H1 (cell line): ENCODE results near the gene WNT3A. TPM values are rescaled to one million over a fixed set of nuclear protein-coding genes. Genes with fewer than 3 reads are reported as not detected.

Experiments used
- CTCF ChIA-PET: fragments of 300-600 bp; sonication (Branson Sonifier 250); formaldehyde crosslinking; loops from one replicate; lab custom pipeline; 2021; ENCODE audit not compliant: partially characterized antibody; lab: Charles Lee
- POLR2A ChIA-PET: fragments of 300-600 bp; sonication (Branson Sonifier 250); formaldehyde crosslinking; loops from one replicate; lab custom pipeline; 2021; ENCODE audit warnings: inconsistent platforms; ENCODE audit not compliant: partially characterized antibody; lab: Charles Lee
- DNase-seq, 2 experiments: peaks; one replicate each; pipeline versions ENCODE4 v3.0.0 to v3.0.0-alpha.2; 2010 to 2022; ENCODE audit warnings: low spot score in 2 of 2, low read depth in 1 of 2, mixed read lengths in 1 of 2
- FAIRE-seq: peaks from 2 replicates; lab custom pipeline; 2011; peaks lifted over from hg19 to GRCh38; lab: Jason Lieb, UNC
- H2AFZ ChIP-seq: 2 replicates; pipeline ENCODE4 v1.8.1; 2012; ENCODE audit warnings: low read length, inconsistent platforms
- H2AK5ac ChIP-seq: 2 replicates; pipeline ENCODE4 v1.6.1; 2013; ENCODE audit warnings: low read depth, low read length
- H2BK120ac ChIP-seq: replicated peaks from 2 replicates; pipeline ENCODE3; 2013; ENCODE audit warnings: low read depth, low read length, inconsistent platforms
- H2BK12ac ChIP-seq: 2 replicates; pipeline ENCODE4 v1.6.1; 2013; ENCODE audit warnings: low read depth, low read length
- H2BK15ac ChIP-seq: 2 replicates; pipeline ENCODE4 v1.6.1; 2013; ENCODE audit warnings: low read length
- H2BK20ac ChIP-seq: 2 replicates; pipeline ENCODE4 v1.6.1; 2013; ENCODE audit warnings: low read length
- H2BK5ac ChIP-seq: 2 replicates; pipeline ENCODE4 v1.6.1; 2013; ENCODE audit warnings: low read depth, low read length
- H3K14ac ChIP-seq: 2 replicates; pipeline ENCODE4 v1.6.1; 2013; ENCODE audit warnings: inconsistent platforms; ENCODE audit not compliant: insufficient read length
- H3K18ac ChIP-seq: 2 replicates; pipeline ENCODE4 v1.6.1; 2013; ENCODE audit warnings: low read length; ENCODE audit errors: extremely low read depth
- H3K23ac ChIP-seq: 2 replicates; pipeline ENCODE4 v1.6.1; 2013; ENCODE audit warnings: inconsistent platforms; ENCODE audit not compliant: insufficient read length
- H3K23me2 ChIP-seq: 2 replicates; pipeline ENCODE4 v1.6.1; 2013; ENCODE audit warnings: low read depth, low read length
- H3K27ac ChIP-seq: 2 replicates; pipeline ENCODE4 v1.6.1; 2011; ENCODE audit warnings: low read depth, low read length, inconsistent platforms
- H3K27me3 ChIP-seq, 4 experiments: replicated peaks in 1 of 4; 1 replicate in 1 of 4; 2 replicates in 3 of 4; pipeline versions ENCODE4 v1.6.1 to v1.8.1; 2011 to 2013; ENCODE audit warnings: low read length in 3 of 4, mild to moderate bottlenecking in 3 of 4, inconsistent platforms in 2 of 4, mixed read lengths in 2 of 4, moderate library complexity in 1 of 4; ENCODE audit not compliant: control insufficient read depth in 3 of 4, insufficient read depth in 3 of 4; ENCODE audit errors: extremely low read depth in 1 of 4
- H3K36me3 ChIP-seq, 4 experiments: 2 replicates each; pipeline versions ENCODE4 v1.6.1 to v1.8.1; 2011 to 2013; ENCODE audit warnings: mild to moderate bottlenecking in 4 of 4, low read length in 3 of 4, moderate library complexity in 2 of 4, control low read depth in 1 of 4, inconsistent platforms in 1 of 4; ENCODE audit not compliant: insufficient read depth in 4 of 4, control insufficient read depth in 2 of 4
- H3K4ac ChIP-seq: replicated peaks from 2 replicates; pipeline ENCODE3; 2013; ENCODE audit warnings: low read length, low read depth, mixed read lengths, inconsistent platforms; ENCODE audit not compliant: insufficient read length
- H3K4me1 ChIP-seq, 4 experiments: replicated peaks in 1 of 4; 1 replicate in 1 of 4; 2 replicates in 3 of 4; pipeline versions ENCODE4 v1.6.1 to v1.8.1; 2011 to 2013; ENCODE audit warnings: low read length in 3 of 4, inconsistent platforms in 2 of 4, mixed read lengths in 1 of 4; ENCODE audit not compliant: insufficient read depth in 4 of 4, control insufficient read depth in 3 of 4
- H3K4me2 ChIP-seq, 2 experiments: 2 replicates each; pipeline versions ENCODE4 v1.6.1 to v1.8.1; 2011 to 2013; ENCODE audit warnings: low read depth in 2 of 2, low read length in 2 of 2, control low read depth in 1 of 2, inconsistent platforms in 1 of 2, mild to moderate bottlenecking in 1 of 2; ENCODE audit not compliant: insufficient read depth in 1 of 2
- H3K4me3 ChIP-seq, 4 experiments: fragments of 200-600, 300-600 bp in 1 of 4; sonication (generic), shearing (Covaris generic), sonication (Bioruptor Twin) in 1 of 4; 2 replicates each; pipeline versions ENCODE4 v1.5.1 to v1.8.1; 2011 to 2016; ENCODE audit warnings: low read length in 4 of 4, low read depth in 3 of 4, control low read depth in 2 of 4, inconsistent platforms in 2 of 4, mild to moderate bottlenecking in 2 of 4, mixed read lengths in 1 of 4, moderate library complexity in 1 of 4; ENCODE audit not compliant: insufficient read depth in 2 of 4; ENCODE audit errors: extremely low read depth in 1 of 4
- H3K56ac ChIP-seq: replicated peaks from 2 replicates; pipeline ENCODE3; 2013; ENCODE audit warnings: low read depth, mild to moderate bottlenecking, mixed read lengths, low read length, inconsistent platforms; ENCODE audit not compliant: insufficient read length
- H3K79me1 ChIP-seq: 2 replicates; pipeline ENCODE4 v1.6.1; 2013; ENCODE audit warnings: low read depth, low read length, control low read depth
- H3K79me2 ChIP-seq, 2 experiments: 2 replicates each; pipeline versions ENCODE4 v1.6.1 to v1.8.1; 2012 to 2013; ENCODE audit warnings: low read length in 2 of 2, mild to moderate bottlenecking in 2 of 2, inconsistent platforms in 1 of 2; ENCODE audit not compliant: insufficient read depth in 2 of 2, control insufficient read depth in 1 of 2
- H3K9ac ChIP-seq, 4 experiments: replicated peaks in 1 of 4; 1 replicate in 1 of 4; 2 replicates in 3 of 4; pipeline versions ENCODE4 v1.6.1 to v1.8.1; 2011 to 2013; ENCODE audit warnings: low read depth in 3 of 4, low read length in 3 of 4, control low read depth in 2 of 4, mild to moderate bottlenecking in 2 of 4, moderate library complexity in 2 of 4, inconsistent platforms in 1 of 4; ENCODE audit errors: extremely low read depth in 1 of 4
- H3K9me3 ChIP-seq, 2 experiments: 2 replicates each; pipeline versions ENCODE4 v1.6.1 to v1.8.1; 2012 to 2013; ENCODE audit warnings: mild to moderate bottlenecking in 2 of 2, moderate library complexity in 2 of 2, control low read depth in 1 of 2, inconsistent platforms in 1 of 2, low read depth in 1 of 2, low read length in 1 of 2, mixed read lengths in 1 of 2; ENCODE audit not compliant: insufficient read depth in 2 of 2
- H4K20me1 ChIP-seq, 2 experiments: replicated peaks in 1 of 2; 2 replicates each; pipeline versions ENCODE3 to v1.8.1; 2011 to 2013; ENCODE audit warnings: inconsistent platforms in 2 of 2, low read length in 2 of 2, mild to moderate bottlenecking in 1 of 2; ENCODE audit not compliant: insufficient read depth in 2 of 2, control insufficient read depth in 1 of 2
- H4K5ac ChIP-seq: 2 replicates; pipeline ENCODE4 v1.6.1; 2013; ENCODE audit warnings: low read length, low read depth, mixed read lengths, inconsistent platforms; ENCODE audit not compliant: insufficient read length
- H4K8ac ChIP-seq: 2 replicates; pipeline ENCODE4 v1.8.0; 2013; ENCODE audit warnings: mild to moderate bottlenecking, moderate library complexity, low read length, inconsistent platforms; ENCODE audit not compliant: insufficient read depth; ENCODE audit errors: extremely low read depth
- H4K91ac ChIP-seq: replicated peaks from 2 replicates; pipeline ENCODE3; 2013; ENCODE audit warnings: low read length, mixed read lengths, inconsistent platforms; ENCODE audit not compliant: insufficient read length
- ATF2 ChIP-seq: IDR thresholded peaks from 2 replicates; pipeline ENCODE4 v1.6.1; 2012; ENCODE audit warnings: low read length, inconsistent platforms
- BACH1 ChIP-seq: IDR thresholded peaks from 2 replicates; pipeline ENCODE4 v1.6.1; 2012; ENCODE audit warnings: low read length, improper control_type of control experiment
- CTCF ChIP-seq, 3 experiments: IDR thresholded peaks; 1 replicate in 2 of 3; 2 replicates in 1 of 3; pipeline versions ENCODE4 v1.5.1 to v1.6.1; 2011; ENCODE audit warnings: low read length in 3 of 3, mild to moderate bottlenecking in 3 of 3, inconsistent platforms in 2 of 3, low read depth in 1 of 3, moderate library complexity in 1 of 3; ENCODE audit not compliant: insufficient read depth in 1 of 3; ENCODE audit errors: control extremely low read depth in 1 of 3
- GABPA ChIP-seq: IDR thresholded peaks from 2 replicates; pipeline ENCODE4 v1.6.1; 2011; ENCODE audit warnings: mild to moderate bottlenecking, low read length, moderate library complexity, borderline replicate concordance; ENCODE audit not compliant: insufficient read depth
- KDM1A ChIP-seq: fragments of 200-600, 300-600 bp; sonication (generic); IDR thresholded peaks from 2 replicates; pipeline ENCODE4 v1.7.1; 2016; ENCODE audit warnings: mild to moderate bottlenecking, low read length, borderline replicate concordance
- RBBP5 ChIP-seq: IDR thresholded peaks from 2 replicates; pipeline ENCODE4 v1.7.1; 2012; ENCODE audit warnings: low read depth, mild to moderate bottlenecking, inconsistent platforms, low read length, moderate library complexity, borderline replicate concordance
- SAP30 ChIP-seq: fragments of 300-600 bp; sonication (generic); IDR thresholded peaks from 2 replicates; pipeline ENCODE4 v1.7.1; 2012; ENCODE audit warnings: low read length, moderate library complexity, mild to moderate bottlenecking, inconsistent platforms; ENCODE audit not compliant: insufficient read depth, insufficient replicate concordance
- SRF ChIP-seq: IDR thresholded peaks from 2 replicates; pipeline ENCODE4 v1.6.1; 2011; ENCODE audit warnings: mild to moderate bottlenecking, low read depth, low read length, moderate library complexity
- SUZ12 ChIP-seq: fragments of 200-600 bp; sonication (generic); IDR thresholded peaks from 2 replicates; pipeline ENCODE4 v1.6.1; 2012; ENCODE audit warnings: mild to moderate bottlenecking, inconsistent platforms, low read length, moderate library complexity, mixed read lengths
- WGBS, 2 experiments: shearing (Covaris generic) in 1 of 2; methylation state at CpG; one replicate each; pipeline versions ENCODE4 v1.1.6 to v1.1.7; 2013 to 2015; ENCODE audit warnings: low lambda C conversion rate in 2 of 2, mixed read lengths in 2 of 2, inconsistent platforms in 1 of 2, low coverage in 1 of 2, missing lambda C conversion rate in 1 of 2; ENCODE audit not compliant: insufficient replicate concordance in 2 of 2, insufficient coverage in 1 of 2, insufficient read length in 1 of 2; ENCODE audit errors: extremely low coverage in 1 of 2, missing lambda C conversion rate in 1 of 2; 5-methylcytosine and 5-hydroxymethylcytosine counted together
- polyA plus RNA-seq, 7 experiments: library from polyadenylated mRNA; depleted of rRNA in 3 of 7; stranded (reverse) in 5 of 7; unstranded in 2 of 7; fragments of >200 nt in 5 of 7; fragments of 200-250 nt in 2 of 7; gene quantifications; 1 replicate in 5 of 7; 2 replicates in 1 of 7; 4 replicates in 1 of 7; pipeline versions ENCODE4 v1.2.1 to v1.2.3, GENCODE V29; 2011 to 2013; ENCODE audit warnings: missing spikeins in 2 of 7, mixed read lengths in 2 of 7
- total RNA-seq: library from RNA; stranded (reverse); fragmentation: NEBNext Ultra II Directional; extraction: Animal tissue kit (Norgen Biotek cat#: 25700); gene quantifications from 2 replicates; pipeline ENCODE4 v1.2.1, GENCODE V29; 2021

The WNT3A gene
- total and polyA plus RNA-seq, 2 of the 8 experiments (the other 6 are each of a cell fraction or from before 2014, with no cell fraction given): 0.08 to 0.19 TPM

GRCh38 chr1:228010921-228011320 lies 4.1 kb downstream of the WNT3A start:
- Histone ChIP-seq H4K20me1 (peaks cover 7 to 12% of the 10 kb centered on the region in 2 experiments), H2BK20ac (no peak overlapping the region), H2AFZ (no peak overlapping the region), H2BK12ac (no peak overlapping the region), H4K5ac (no peak overlapping the region), H4K91ac (no peak overlapping the region), H2BK15ac (no peak overlapping the region), H3K14ac (no peak overlapping the region), H3K27me3 (peaks cover 50 to 85% (median 78%) of the 10 kb centered on the region in 4 experiments), H2BK120ac (no peak overlapping the region), H3K4me3 (no peak overlapping the region), H3K56ac (no peak overlapping the region), H4K8ac (no peak overlapping the region), H2AK5ac (no peak overlapping the region), H3K36me3 (peaks cover 0 to 6% (median 0%) of the 10 kb centered on the region in 4 experiments; a peak in 1 of 8 replicates), H3K9me3 (no peaks in the 10 kb centered on the region), H3K4me2 (no peak overlapping the region), H3K79me2 (no peaks in the 10 kb centered on the region), H3K23me2 (peaks cover 5% of the 10 kb centered on the region; the same call in 1 of the 2 replicates), H3K79me1 (no peaks in the 10 kb centered on the region), H3K23ac (no peak overlapping the region), H3K4me1 (peaks cover 0 to 24% (median 12%) of the 10 kb centered on the region in 4 experiments; a peak in 6 of 7 replicates), H2BK5ac (no peak overlapping the region), H3K4ac (no peak overlapping the region), H3K9ac (no peak overlapping the region), H3K27ac (no peak overlapping the region), H3K18ac (no peak overlapping the region)
- FAIRE-seq: no peak
- ChIA-PET CTCF (interaction anchor here (0.7 to 2.2 kb wide), 7 partner anchors 8 to 62 kb away, joined by 3 to 13 read pairs (median 5); no protein-coding TSS in a partner anchor), POLR2A (no interaction called here)
- WGBS, 2 experiments: 67% methylated on average over 7 of the region's 7 CpGs; no CpG with 5 or more reads in 1 of the 2 experiments
- DNase-seq: no peak
- TF ChIP-seq CTCF (IDR thresholded peaks at IDR 0.05; ENCODE audit: control extremely low read depth in 1 of 3, insufficient read depth in 1 of 3, low read depth in 1 of 3, low read length in 3 of 3): no peak
- no peak for TF ChIP-seq GABPA
- no peak for TF ChIP-seq SRF
- no peak for TF ChIP-seq KDM1A
- TF ChIP-seq SAP30: no peak
- no peak for TF ChIP-seq ATF2
- TF ChIP-seq RBBP5: no peak
- no peak; the same call in 1 of the 2 replicates for TF ChIP-seq SUZ12
- no peak for TF ChIP-seq BACH1
